GM12892 (cell line): ENCODE data around the gene ALDH9A1.

Experiments used
- POLR2A ChIP-seq: IDR thresholded peaks from 2 replicates; pipeline ENCODE4 v1.6.1; 2011; ENCODE audit warnings: low read depth, low read length, control low read depth
- POLR2AphosphoS5 ChIP-seq: IDR thresholded peaks from 2 replicates; pipeline ENCODE4 v1.6.1; 2011; ENCODE audit warnings: low read depth, low read length, control low read depth
- TAF1 ChIP-seq: IDR thresholded peaks from 2 replicates; pipeline ENCODE4 v1.6.1; 2011; ENCODE audit warnings: low read depth, mild to moderate bottlenecking, control low read depth, low read length, borderline replicate concordance

DNA sequence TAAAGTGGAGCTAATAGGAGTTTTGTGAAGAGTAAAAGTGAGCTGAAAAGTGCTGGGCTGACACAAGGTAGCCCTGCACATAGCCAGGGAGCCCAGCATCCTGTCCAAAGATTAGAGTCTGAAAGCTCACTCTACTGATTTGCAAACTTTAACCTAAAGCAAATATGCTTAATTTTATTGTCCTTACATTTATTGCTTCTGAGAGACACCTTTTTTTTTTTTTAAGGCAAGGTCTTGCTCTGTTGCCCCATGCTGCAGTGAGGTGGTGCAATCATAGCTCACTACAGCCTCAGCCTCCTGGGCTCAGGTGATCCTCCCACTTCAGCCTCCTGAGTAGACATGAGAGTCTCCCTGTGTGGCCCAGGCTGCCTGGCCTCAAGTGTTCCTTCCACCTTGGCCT is 50.8 kb downstream of the ALDH9A1 start:
- TF ChIP-seq POLR2A (no peak), POLR2AphosphoS5 (no peak), TAF1 (no peak)
